ENCODE results near the gene EEFSEC.

EEFSEC gene

GRCh38 chr3:128455116-128455515, 301.8 kb downstream of the EEFSEC start:
- no peak for DNase-seq (ENCODE audit: low read depth)
- H3K4me3 ChIP-seq (ENCODE audit: low read length), result no peak overlapping the region
- TF ChIP-seq CTCF (conservative IDR thresholded peaks at IDR 0.05; ENCODE audit: low read depth, low read length), result no peak

GRCh38 chr3:128455786-128456748, 302.8 kb downstream of the EEFSEC start:
- no peak overlapping the region for H3K4me3 ChIP-seq (ENCODE audit: low read length)
- no peak for TF ChIP-seq CTCF (conservative IDR thresholded peaks at IDR 0.05; ENCODE audit: low read depth, low read length)
- no peak for DNase-seq (ENCODE audit: low read depth)

- TF ChIP-seq CTCF (conservative IDR thresholded peaks at IDR 0.05; ENCODE audit: low read depth, low read length), result no peak
- DNase-seq (ENCODE audit: low read depth), result no peak
- H3K4me3 ChIP-seq (ENCODE audit: low read length), result no peak overlapping the region
Observed at GRCh38 chr3:128456776-128457715, 303.8 kb downstream of the EEFSEC start.

GRCh38 chr3:128457937-128458336, 304.7 kb downstream of the EEFSEC start:
- no peak overlapping the region for H3K4me3 ChIP-seq (ENCODE audit: low read length)
- TF ChIP-seq CTCF (conservative IDR thresholded peaks at IDR 0.05; ENCODE audit: low read depth, low read length), result no peak
- no peak for DNase-seq (ENCODE audit: low read depth)

Data from retinal pigment epithelial cell (primary cell).